ENCODE results near the gene SESN1. TPM values are rescaled to one million over a fixed set of nuclear protein-coding genes. Genes with fewer than 3 reads are reported as not detected.

SESN1 gene
- total RNA-seq, 4 donors from 2014 or later, result 79.8 to 112 (median 90.8) TPM

DNA sequence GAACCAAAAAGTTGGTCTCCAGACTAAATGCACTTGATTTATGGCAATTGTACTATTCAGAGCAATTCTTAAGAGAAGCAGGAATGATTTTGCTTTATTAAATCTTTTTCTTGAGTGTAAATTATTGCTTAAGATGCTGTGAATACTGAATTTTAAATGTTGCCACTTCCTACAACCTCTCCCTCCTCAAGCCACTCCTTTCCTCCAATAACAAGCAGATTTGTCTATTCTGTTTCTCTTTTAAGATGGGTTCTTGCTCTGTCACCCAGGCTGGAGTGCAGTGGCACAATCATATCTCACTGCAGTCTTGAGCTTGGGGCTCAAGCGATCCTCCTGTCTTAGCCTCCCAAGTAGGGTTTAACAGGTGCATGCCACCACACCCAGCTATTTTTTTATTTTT lies 65.3 kb downstream of the SESN1 start:
- Histone ChIP-seq H3K4me1 (no peaks in the 10 kb centered on the region), H3K4me3 (no peak overlapping the region), H3K36me3 (no peaks in the 10 kb centered on the region), H3K27me3 (no peaks in the 10 kb centered on the region), H3K9me3 (peaks cover 0 to 9% (median 0%) of the 10 kb centered on the region in 4 donors), H3K27ac (no peak overlapping the region)
- 91 to 97% methylated on average over 1 of the region's 1 CpG for WGBS, 2 donors
- no peak for DNase-seq (ENCODE audit: low spot score in 2 of 2)
- TF ChIP-seq POLR2A (IDR thresholded peaks at IDR 0.05) (no peak), EP300 (IDR thresholded peaks at IDR 0.05) (no peak)
- TF ChIP-seq, protein P1, sequence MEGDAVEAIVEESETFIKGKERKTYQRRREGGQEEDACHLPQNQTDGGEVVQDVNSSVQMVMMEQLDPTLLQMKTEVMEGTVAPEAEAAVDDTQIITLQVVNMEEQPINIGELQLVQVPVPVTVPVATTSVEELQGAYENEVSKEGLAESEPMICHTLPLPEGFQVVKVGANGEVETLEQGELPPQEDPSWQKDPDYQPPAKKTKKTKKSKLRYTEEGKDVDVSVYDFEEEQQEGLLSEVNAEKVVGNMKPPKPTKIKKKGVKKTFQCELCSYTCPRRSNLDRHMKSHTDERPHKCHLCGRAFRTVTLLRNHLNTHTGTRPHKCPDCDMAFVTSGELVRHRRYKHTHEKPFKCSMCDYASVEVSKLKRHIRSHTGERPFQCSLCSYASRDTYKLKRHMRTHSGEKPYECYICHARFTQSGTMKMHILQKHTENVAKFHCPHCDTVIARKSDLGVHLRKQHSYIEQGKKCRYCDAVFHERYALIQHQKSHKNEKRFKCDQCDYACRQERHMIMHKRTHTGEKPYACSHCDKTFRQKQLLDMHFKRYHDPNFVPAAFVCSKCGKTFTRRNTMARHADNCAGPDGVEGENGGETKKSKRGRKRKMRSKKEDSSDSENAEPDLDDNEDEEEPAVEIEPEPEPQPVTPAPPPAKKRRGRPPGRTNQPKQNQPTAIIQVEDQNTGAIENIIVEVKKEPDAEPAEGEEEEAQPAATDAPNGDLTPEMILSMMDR (IDR thresholded peaks at IDR 0.05), result no peak

DNA sequence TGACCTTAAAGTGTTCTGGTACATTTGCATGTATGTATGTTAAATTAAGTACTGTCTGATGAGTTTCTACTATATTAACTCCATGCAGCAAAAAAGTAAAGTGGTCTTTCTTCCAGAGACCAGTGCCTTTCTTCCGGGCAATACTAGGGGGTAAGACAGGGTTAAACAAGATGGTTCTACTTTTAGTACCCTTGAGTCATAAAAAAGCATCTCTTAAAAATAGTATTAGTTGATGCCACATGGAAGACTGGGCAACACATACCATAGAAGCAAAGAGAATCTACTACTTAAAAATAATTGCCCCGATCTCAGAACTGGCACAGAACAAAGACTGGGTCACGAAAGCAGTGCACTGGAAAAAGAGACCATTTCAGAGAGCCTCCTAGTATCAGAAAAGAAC lies 66.2 kb downstream of the SESN1 start:
- 87 to 92% methylated on average over 3 of the region's 3 CpGs for WGBS, 2 donors
- Histone ChIP-seq H3K27me3 (no peaks in the 10 kb centered on the region), H3K4me1 (no peaks in the 10 kb centered on the region), H3K9me3 (peaks cover 0 to 9% (median 0%) of the 10 kb centered on the region in 4 donors), H3K4me3 (no peak overlapping the region), H3K36me3 (no peaks in the 10 kb centered on the region), H3K27ac (no peak overlapping the region)
- DNase-seq (ENCODE audit: low spot score in 2 of 2), result no peak
- TF ChIP-seq, protein P1 (IDR thresholded peaks at IDR 0.05), result no peak

DNA sequence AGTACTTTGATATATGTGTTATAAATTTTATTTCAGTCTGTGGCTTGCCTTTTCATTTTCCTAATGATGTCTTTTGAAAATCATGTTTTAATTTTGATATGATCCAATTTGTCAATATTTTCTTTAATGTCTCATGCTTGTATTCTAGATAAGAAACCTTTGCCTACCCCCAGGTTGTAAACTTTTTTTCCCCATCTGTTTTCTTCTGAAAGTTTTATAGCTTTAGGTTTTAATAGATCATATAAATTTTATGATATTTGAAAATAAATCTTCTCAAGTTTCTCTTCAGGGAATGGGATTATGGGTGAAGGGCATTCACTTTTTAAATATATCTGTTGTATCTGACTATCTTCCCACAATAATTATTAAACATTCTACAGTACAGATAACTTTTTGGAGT lies 66.7 kb downstream of the SESN1 start:
- no peaks in the 10 kb centered on the region for H3K27me3 ChIP-seq
- H3K27ac ChIP-seq, result no peak overlapping the region
- H3K4me3 ChIP-seq, result no peak overlapping the region
- no peaks in the 10 kb centered on the region for H3K4me1 ChIP-seq
- no peak for DNase-seq (ENCODE audit: low spot score in 2 of 2)
- TF ChIP-seq EP300 (IDR thresholded peaks at IDR 0.05) (no peak), POLR2A (IDR thresholded peaks at IDR 0.05) (no peak)
- TF ChIP-seq, protein P1 (IDR thresholded peaks at IDR 0.05), result no peak
- H3K9me3 ChIP-seq, result peaks cover 0 to 9% (median 0%) of the 10 kb centered on the region in 4 donors
- no peaks in the 10 kb centered on the region for H3K36me3 ChIP-seq

DNA sequence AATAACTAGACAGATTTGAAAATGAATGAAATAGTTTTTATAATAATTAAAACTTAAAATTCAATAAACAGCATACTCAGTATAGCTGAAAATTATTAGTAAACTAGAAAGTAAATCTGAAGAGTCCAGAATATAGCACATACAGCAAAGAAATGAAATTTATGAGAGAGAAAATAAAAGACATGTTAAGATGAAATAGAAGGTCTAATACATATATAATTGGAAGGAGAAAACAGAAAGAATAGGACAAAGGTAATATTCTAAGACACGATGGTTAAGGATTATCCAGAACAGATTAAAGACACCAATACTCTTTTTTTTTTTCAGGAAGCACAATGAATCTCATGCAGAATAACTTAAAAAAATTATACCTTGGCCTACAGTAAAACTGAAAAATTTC lies 69.0 kb downstream of the SESN1 start:
- 96 to 98% methylated on average over 1 of the region's 1 CpG for WGBS, 2 donors
- Histone ChIP-seq H3K27me3 (no peaks in the 10 kb centered on the region), H3K36me3 (no peaks in the 10 kb centered on the region), H3K9me3 (peaks cover 0 to 9% (median 0%) of the 10 kb centered on the region in 4 donors), H3K27ac (no peak overlapping the region), H3K4me1 (no peaks in the 10 kb centered on the region), H3K4me3 (no peak overlapping the region)
- no peak for DNase-seq (ENCODE audit: low spot score in 2 of 2)
- TF ChIP-seq POLR2A (IDR thresholded peaks at IDR 0.05) (no peak), EP300 (IDR thresholded peaks at IDR 0.05) (no peak)
- TF ChIP-seq, protein P1 (IDR thresholded peaks at IDR 0.05), result no peak

DNA sequence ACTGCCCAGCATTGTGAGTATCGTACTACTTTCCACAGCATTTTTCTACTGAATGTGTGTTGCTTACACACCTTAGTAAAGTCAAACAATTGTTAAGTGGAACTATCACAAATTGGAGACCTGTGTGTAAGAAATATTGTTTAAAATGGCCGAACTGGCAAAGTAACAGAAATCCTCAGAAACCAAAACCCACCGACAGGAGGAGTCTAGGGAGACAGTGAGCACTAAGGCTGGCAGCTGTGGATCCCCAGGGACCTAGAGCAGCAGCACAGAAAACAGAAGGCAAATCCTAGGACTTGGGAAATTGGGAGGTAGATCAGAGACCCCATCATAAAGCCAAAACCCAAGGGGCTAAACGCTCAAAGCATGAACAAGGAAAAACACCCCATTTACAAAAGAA lies 69.9 kb downstream of the SESN1 start:
- Histone ChIP-seq H3K27ac (no peak overlapping the region), H3K27me3 (no peaks in the 10 kb centered on the region), H3K9me3 (peaks cover 0 to 9% (median 0%) of the 10 kb centered on the region in 4 donors), H3K4me1 (no peaks in the 10 kb centered on the region), H3K4me3 (no peak overlapping the region), H3K36me3 (no peaks in the 10 kb centered on the region)
- 78 to 80% methylated on average over 4 of the region's 4 CpGs for WGBS, 2 donors
- DNase-seq (ENCODE audit: low spot score in 2 of 2), result no peak
- TF ChIP-seq POLR2A (IDR thresholded peaks at IDR 0.05) (no peak), EP300 (IDR thresholded peaks at IDR 0.05) (no peak)
- TF ChIP-seq, protein P1 (IDR thresholded peaks at IDR 0.05), result no peak

Measured in tibial nerve (tissue), 4 donors.